Liver (tissue), 9 donors: ENCODE data around the gene ABCG2. TPM values are rescaled to one million over a fixed set of nuclear protein-coding genes. Genes with fewer than 3 reads are reported as not detected.

Experiments
- DNase-seq: peaks from one replicate; pipeline ENCODE4 v3.0.0-alpha.2; 2017; ENCODE audit warnings: low spot score
- H3K27ac ChIP-seq, 2 donors: one replicate each; pipeline ENCODE4 v1.7.0; 2013; ENCODE audit warnings: inconsistent platforms in 2 of 2, low read length in 2 of 2, control low read depth in 1 of 2, low read depth in 1 of 2, mild to moderate bottlenecking in 1 of 2
- H3K27me3 ChIP-seq, 4 donors: one replicate each; pipeline versions ENCODE4 v1.6.1 to v1.7.0; 2013; ENCODE audit warnings: low read length in 3 of 4, inconsistent platforms in 1 of 4, mild to moderate bottlenecking in 1 of 4, moderate library complexity in 1 of 4; ENCODE audit not compliant: control insufficient read depth in 4 of 4, insufficient read depth in 4 of 4
- H3K36me3 ChIP-seq, 4 donors: one replicate each; pipeline versions ENCODE4 v1.6.1 to v1.7.0; 2013; ENCODE audit warnings: low read length in 3 of 4, mild to moderate bottlenecking in 3 of 4, low read depth in 1 of 4, moderate library complexity in 1 of 4; ENCODE audit not compliant: control insufficient read depth in 4 of 4, insufficient read depth in 3 of 4
- H3K4me1 ChIP-seq, 4 donors: one replicate each; pipeline versions ENCODE4 v1.6.1 to v1.7.0; 2013; ENCODE audit warnings: low read length in 3 of 4, mild to moderate bottlenecking in 3 of 4, moderate library complexity in 1 of 4; ENCODE audit not compliant: control insufficient read depth in 4 of 4, insufficient read depth in 4 of 4
- H3K4me3 ChIP-seq, 3 donors: one replicate each; pipeline versions ENCODE4 v1.6.1 to v1.7.0; 2013; ENCODE audit warnings: low read length in 3 of 3, control low read depth in 1 of 3, low read depth in 1 of 3, mild to moderate bottlenecking in 1 of 3
- H3K9ac ChIP-seq, 2 donors: one replicate each; pipeline ENCODE4 v1.7.0; 2013; ENCODE audit warnings: low read length in 2 of 2, mild to moderate bottlenecking in 2 of 2, moderate library complexity in 2 of 2, control low read depth in 1 of 2, low read depth in 1 of 2
- H3K9me3 ChIP-seq, 4 donors: one replicate each; pipeline versions ENCODE4 v1.6.1 to v1.7.0; 2013; ENCODE audit warnings: low read length in 3 of 4; ENCODE audit not compliant: control insufficient read depth in 4 of 4
- ATF3 ChIP-seq: IDR thresholded peaks from 2 replicates; pipeline ENCODE4 v1.6.1; 2016; ENCODE audit warnings: antibody characterized with exemption
- CTCF ChIP-seq: fragments of 150-350 bp; IDR thresholded peaks from 2 replicates; pipeline ENCODE4 v1.5.1; 2017; ENCODE audit warnings: improper control_type of control experiment, low read depth, low read length; ENCODE audit not compliant: missing input control
- EGR1 ChIP-seq, 2 donors: IDR thresholded peaks; 2 replicates each; pipeline ENCODE4 v1.6.1; 2016 to 2018; ENCODE audit warnings: antibody characterized with exemption in 2 of 2, low read depth in 2 of 2
- FOXA1 ChIP-seq: IDR thresholded peaks from 2 replicates; pipeline ENCODE4 v1.6.1; 2016; ENCODE audit warnings: antibody characterized with exemption
- FOXA2 ChIP-seq: IDR thresholded peaks from 2 replicates; pipeline ENCODE4 v1.6.1; 2016; ENCODE audit warnings: antibody characterized with exemption
- GABPA ChIP-seq, 2 donors: IDR thresholded peaks in 1 of 2; conservative IDR thresholded peaks in 1 of 2; 2 replicates each; pipeline ENCODE4 v1.6.1; 2016; ENCODE audit warnings: antibody characterized with exemption in 2 of 2, mild to moderate bottlenecking in 1 of 2, moderate library complexity in 1 of 2
- HNF4A ChIP-seq, 2 donors: conservative IDR thresholded peaks; 2 replicates each; pipeline ENCODE4 v1.6.1; 2016; ENCODE audit warnings: antibody characterized with exemption in 2 of 2, mild to moderate bottlenecking in 2 of 2
- HNF4G ChIP-seq: IDR thresholded peaks from 2 replicates; pipeline ENCODE4 v1.6.1; 2016; ENCODE audit warnings: antibody characterized with exemption
- JUND ChIP-seq, 2 donors: IDR thresholded peaks; 2 replicates each; pipeline ENCODE4 v1.6.1; 2016; ENCODE audit warnings: antibody characterized with exemption in 2 of 2
- MAX ChIP-seq: IDR thresholded peaks from 2 replicates; pipeline ENCODE4 v1.6.1; 2016; ENCODE audit warnings: antibody characterized with exemption
- NR2F2 ChIP-seq: IDR thresholded peaks from 2 replicates; pipeline ENCODE4 v1.6.1; 2016; ENCODE audit warnings: antibody characterized with exemption
- RAD21 ChIP-seq, 2 donors: IDR thresholded peaks; 2 replicates each; pipeline ENCODE4 v1.6.1; 2016; ENCODE audit warnings: antibody characterized with exemption in 2 of 2, mild to moderate bottlenecking in 2 of 2
- RXRA ChIP-seq, 2 donors: IDR thresholded peaks; 2 replicates each; pipeline ENCODE4 v1.6.1; 2017 to 2018; ENCODE audit warnings: antibody characterized with exemption in 2 of 2, mild to moderate bottlenecking in 1 of 2
- SP1 ChIP-seq: IDR thresholded peaks from 2 replicates; pipeline ENCODE4 v1.6.1; 2018; ENCODE audit warnings: antibody characterized with exemption, mild to moderate bottlenecking
- TAF1 ChIP-seq: conservative IDR thresholded peaks from 2 replicates; pipeline ENCODE4 v1.6.1; 2016; ENCODE audit warnings: antibody characterized with exemption, mild to moderate bottlenecking
- YY1 ChIP-seq: IDR thresholded peaks from 2 replicates; pipeline ENCODE4 v1.6.1; 2016; ENCODE audit warnings: antibody characterized with exemption, mild to moderate bottlenecking
- ZBTB33 ChIP-seq: IDR thresholded peaks from 2 replicates; pipeline ENCODE4 v1.6.1; 2016; ENCODE audit warnings: antibody characterized with exemption
- WGBS: extraction: QIAGEN DNeasy Blood & Tissue Kit; methylation state at CpG from one replicate; pipeline ENCODE4 v1.1.7; 2013; 5-methylcytosine and 5-hydroxymethylcytosine counted together
- polyA plus RNA-seq, 2 donors: library from polyadenylated mRNA; stranded (reverse) in 1 of 2; unstranded in 1 of 2; fragments of 200-250 nt in 1 of 2; fragments of >200 nt in 1 of 2; fragmentation: Nextera tagmentation in 1 of 2; extraction: Ambion mirVana in 1 of 2; gene quantifications; one replicate each; pipeline versions ENCODE4 v1.2.1 to v1.2.3, GENCODE V29; 2013 to 2015
- total RNA-seq, 2 donors: library from RNA; depleted of rRNA; stranded (reverse); fragments of >200 nt; gene quantifications; one replicate each; pipeline ENCODE4 v1.2.3, GENCODE V29; 2014
- TF ChIP-seq, protein P1 (sequence below): IDR thresholded peaks from 2 replicates; pipeline ENCODE4 v1.6.1; 2016; ENCODE audit warnings: antibody characterized with exemption, mild to moderate bottlenecking
- donor health status: healthy.
- donor health status: healthy.
- donor health status: healthy.
- donor health status: healthy.
- donor health status: healthy.

ABCG2 gene
- total and polyA plus RNA-seq, 4 donors: 1.9 to 23.6 (median 7.0) TPM

- Histone ChIP-seq H3K4me3 (no peak overlapping the region), H3K4me1 (peaks cover 0 to 8% (median 2%) of the 10 kb centered on the region in 4 donors), H3K27ac (no peak overlapping the region), H3K9ac (no peak overlapping the region), H3K36me3 (peaks cover 0 to 1% (median 0%) of the 10 kb centered on the region in 4 donors), H3K9me3 (no peaks in the 10 kb centered on the region), H3K27me3 (no peaks in the 10 kb centered on the region)
- no peak for TF ChIP-seq MAX
- no peak for TF ChIP-seq TAF1
- TF ChIP-seq JUND (IDR thresholded peaks at IDR 0.05): no peak
- no peak for TF ChIP-seq RXRA (IDR thresholded peaks at IDR 0.05)
- no peak for TF ChIP-seq HNF4G
- TF ChIP-seq RAD21 (IDR thresholded peaks at IDR 0.05): no peak
- no peak for TF ChIP-seq GABPA (IDR thresholded peaks at IDR 0.05 in 1 of 2, conservative IDR thresholded peaks at IDR 0.05 in 1 of 2)
- TF ChIP-seq, protein P1, sequence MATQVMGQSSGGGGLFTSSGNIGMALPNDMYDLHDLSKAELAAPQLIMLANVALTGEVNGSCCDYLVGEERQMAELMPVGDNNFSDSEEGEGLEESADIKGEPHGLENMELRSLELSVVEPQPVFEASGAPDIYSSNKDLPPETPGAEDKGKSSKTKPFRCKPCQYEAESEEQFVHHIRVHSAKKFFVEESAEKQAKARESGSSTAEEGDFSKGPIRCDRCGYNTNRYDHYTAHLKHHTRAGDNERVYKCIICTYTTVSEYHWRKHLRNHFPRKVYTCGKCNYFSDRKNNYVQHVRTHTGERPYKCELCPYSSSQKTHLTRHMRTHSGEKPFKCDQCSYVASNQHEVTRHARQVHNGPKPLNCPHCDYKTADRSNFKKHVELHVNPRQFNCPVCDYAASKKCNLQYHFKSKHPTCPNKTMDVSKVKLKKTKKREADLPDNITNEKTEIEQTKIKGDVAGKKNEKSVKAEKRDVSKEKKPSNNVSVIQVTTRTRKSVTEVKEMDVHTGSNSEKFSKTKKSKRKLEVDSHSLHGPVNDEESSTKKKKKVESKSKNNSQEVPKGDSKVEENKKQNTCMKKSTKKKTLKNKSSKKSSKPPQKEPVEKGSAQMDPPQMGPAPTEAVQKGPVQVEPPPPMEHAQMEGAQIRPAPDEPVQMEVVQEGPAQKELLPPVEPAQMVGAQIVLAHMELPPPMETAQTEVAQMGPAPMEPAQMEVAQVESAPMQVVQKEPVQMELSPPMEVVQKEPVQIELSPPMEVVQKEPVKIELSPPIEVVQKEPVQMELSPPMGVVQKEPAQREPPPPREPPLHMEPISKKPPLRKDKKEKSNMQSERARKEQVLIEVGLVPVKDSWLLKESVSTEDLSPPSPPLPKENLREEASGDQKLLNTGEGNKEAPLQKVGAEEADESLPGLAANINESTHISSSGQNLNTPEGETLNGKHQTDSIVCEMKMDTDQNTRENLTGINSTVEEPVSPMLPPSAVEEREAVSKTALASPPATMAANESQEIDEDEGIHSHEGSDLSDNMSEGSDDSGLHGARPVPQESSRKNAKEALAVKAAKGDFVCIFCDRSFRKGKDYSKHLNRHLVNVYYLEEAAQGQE: no peak
- TF ChIP-seq FOXA2: no peak
- TF ChIP-seq CTCF: no peak
- no peak for TF ChIP-seq HNF4A (conservative IDR thresholded peaks at IDR 0.05)
- TF ChIP-seq EGR1 (IDR thresholded peaks at IDR 0.05; ENCODE audit: low read depth in 2 of 2): no peak
- no peak for TF ChIP-seq ZBTB33
- no peak for TF ChIP-seq FOXA1
- no peak for TF ChIP-seq SP1
- no peak for TF ChIP-seq NR2F2
- no peak for TF ChIP-seq YY1
- no peak for TF ChIP-seq ATF3
- DNase-seq: no peak
- 88% methylated on average over 4 of the region's 4 CpGs for WGBS
Observed at GRCh38 chr4:88054229-88054628, 104.2 kb downstream of the ABCG2 start.
